ENCODE results near the gene IGF2BP1.

DNA sequence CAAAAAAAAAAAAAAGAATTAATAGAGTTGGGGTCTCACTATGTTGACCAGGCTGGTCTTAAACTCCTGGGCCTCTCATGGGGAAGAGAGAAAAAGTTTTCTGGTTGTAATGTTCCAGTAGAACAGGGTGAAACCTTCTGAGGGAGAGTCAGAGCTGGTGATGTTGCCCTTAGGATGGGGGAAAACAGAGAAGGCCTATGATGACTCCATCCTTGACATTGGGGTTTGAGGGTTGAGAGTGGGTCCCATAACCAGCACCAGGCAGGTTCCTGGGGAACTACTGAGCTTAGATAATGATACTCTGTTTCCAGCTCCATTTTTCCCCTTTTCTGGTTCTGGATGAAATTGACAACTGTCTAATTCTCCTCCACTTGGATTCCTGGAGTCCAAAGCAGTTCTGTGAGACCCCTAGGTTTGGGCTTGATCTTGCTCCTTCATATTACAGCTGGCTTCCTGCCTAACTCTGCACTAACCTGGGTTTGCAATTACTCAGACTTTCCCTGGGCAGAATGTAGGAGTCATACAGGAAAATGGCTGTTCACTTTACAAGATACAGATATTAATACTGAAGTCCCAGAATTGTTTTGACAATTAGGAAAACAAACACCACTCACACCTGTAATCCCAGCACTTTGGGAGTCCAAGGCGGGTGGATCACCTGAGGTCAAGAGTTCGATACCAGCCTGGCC is 72.5 kb downstream of the IGF2BP1 start:
- TF ChIP-seq EZH2phosphoT487 (IDR thresholded peaks at IDR 0.05; ENCODE audit: low read length) (no peak), EZH2 (optimal IDR thresholded peaks at IDR 0.05; ENCODE audit: low read depth, low read length) (no peak)
- TF ChIP-seq, protein P1, sequence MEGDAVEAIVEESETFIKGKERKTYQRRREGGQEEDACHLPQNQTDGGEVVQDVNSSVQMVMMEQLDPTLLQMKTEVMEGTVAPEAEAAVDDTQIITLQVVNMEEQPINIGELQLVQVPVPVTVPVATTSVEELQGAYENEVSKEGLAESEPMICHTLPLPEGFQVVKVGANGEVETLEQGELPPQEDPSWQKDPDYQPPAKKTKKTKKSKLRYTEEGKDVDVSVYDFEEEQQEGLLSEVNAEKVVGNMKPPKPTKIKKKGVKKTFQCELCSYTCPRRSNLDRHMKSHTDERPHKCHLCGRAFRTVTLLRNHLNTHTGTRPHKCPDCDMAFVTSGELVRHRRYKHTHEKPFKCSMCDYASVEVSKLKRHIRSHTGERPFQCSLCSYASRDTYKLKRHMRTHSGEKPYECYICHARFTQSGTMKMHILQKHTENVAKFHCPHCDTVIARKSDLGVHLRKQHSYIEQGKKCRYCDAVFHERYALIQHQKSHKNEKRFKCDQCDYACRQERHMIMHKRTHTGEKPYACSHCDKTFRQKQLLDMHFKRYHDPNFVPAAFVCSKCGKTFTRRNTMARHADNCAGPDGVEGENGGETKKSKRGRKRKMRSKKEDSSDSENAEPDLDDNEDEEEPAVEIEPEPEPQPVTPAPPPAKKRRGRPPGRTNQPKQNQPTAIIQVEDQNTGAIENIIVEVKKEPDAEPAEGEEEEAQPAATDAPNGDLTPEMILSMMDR (IDR thresholded peaks at IDR 0.05; ENCODE audit: low read length) = no peak
